GM20431 (cell line): ENCODE measurements around the gene FGF10.

Experiments used
- in situ Hi-C: fragments of 300-500 bp; cut with MseI, MboI; formaldehyde crosslinking; loops from one replicate; pipeline ENCODE4 v1.15.0; 2020; ENCODE audit warnings: low sequenced_read_pairs; ENCODE audit not compliant: unreplicated experiment

The FGF10 gene

GRCh38 chr5:44266882-44267576 is 122.2 kb downstream of the FGF10 start:
- in situ Hi-C loops: no loop called here

- in situ Hi-C loops: no loop called here
Observed at GRCh38 chr5:44265713-44266112, 123.5 kb downstream of the FGF10 start.

- in situ Hi-C loops: no loop called here
Observed at GRCh38 chr5:44260793-44261192, 128.4 kb downstream of the FGF10 start.

GRCh38 chr5:44257653-44258365 is 131.4 kb downstream of the FGF10 start:
- in situ Hi-C loops: no loop called here

GRCh38 chr5:44257221-44257620 is 132.0 kb downstream of the FGF10 start:
- in situ Hi-C loops: no loop called here
